HepG2 (cell line): Measurements from ENCODE around the gene TAF1D. TPM values are rescaled to one million over a fixed set of nuclear protein-coding genes. Genes with fewer than 3 reads are reported as not detected.

ENCODE experiments used
- ATF7 ChIP-seq, 2 experiments: fragments of 450-650 bp in 1 of 2; sonication (generic) in 1 of 2; formaldehyde crosslinking in 1 of 2; IDR thresholded peaks; 2 replicates each; pipeline versions ENCODE4 v1.4.0 to v1.6.1; 2016 to 2020; ENCODE audit warnings: antibody characterized with exemption in 1 of 2, mild to moderate bottlenecking in 1 of 2, missing genetic modification reagents in 1 of 2
- BCL6 ChIP-seq: IDR thresholded peaks from 2 replicates; pipeline ENCODE4 v1.6.1; 2016; ENCODE audit warnings: missing genetic modification reagents, missing compliant biosample characterization
- GATAD2A ChIP-seq: IDR thresholded peaks from 2 replicates; pipeline ENCODE4 v1.6.1; 2016
- GZF1 ChIP-seq: sonication (generic); formaldehyde crosslinking; IDR thresholded peaks from 2 replicates; pipeline ENCODE4 v1.5.1; 2020; ENCODE audit warnings: mild to moderate bottlenecking, missing genetic modification reagents
- PCBP1 ChIP-seq: fragments of 200-400 bp; formaldehyde crosslinking; IDR thresholded peaks from 2 replicates; pipeline ENCODE4 v1.6.1; 2017; ENCODE audit warnings: mild to moderate bottlenecking, low read depth, low read length, borderline replicate concordance
- RARA ChIP-seq: IDR thresholded peaks from 2 replicates; pipeline ENCODE4 v1.6.1; 2016; ENCODE audit warnings: missing genetic modification reagents, missing compliant biosample characterization
- RARG ChIP-seq: sonication (generic); formaldehyde crosslinking; IDR thresholded peaks from 2 replicates; pipeline ENCODE4 v1.4.0; 2020; ENCODE audit warnings: low read depth, mild to moderate bottlenecking, missing genetic modification reagents
- RFX3 ChIP-seq: IDR thresholded peaks from 2 replicates; pipeline ENCODE4 v1.6.1; 2016; ENCODE audit warnings: missing biosample characterization, missing genetic modification reagents
- SATB2 ChIP-seq: sonication (generic); formaldehyde crosslinking; IDR thresholded peaks from 2 replicates; pipeline ENCODE4 v1.5.0; 2020; ENCODE audit warnings: missing genetic modification reagents
- SKI ChIP-seq: fragments of 450-650 bp; IDR thresholded peaks from one replicate; pipeline ENCODE4 v1.6.1; 2018; ENCODE audit warnings: mild to moderate bottlenecking; ENCODE audit not compliant: partially characterized antibody
- SRSF1 ChIP-seq: fragments of 200-400 bp; formaldehyde crosslinking; optimal IDR thresholded peaks from 2 replicates; pipeline ENCODE3; 2017; ENCODE audit warnings: mild to moderate bottlenecking, low read depth, low read length, moderate library complexity
- STAT5B ChIP-seq: sonication (generic); formaldehyde crosslinking; IDR thresholded peaks from 2 replicates; pipeline ENCODE4 v1.4.0; 2020; ENCODE audit warnings: missing genetic modification reagents
- TARDBP ChIP-seq: sonication (generic); formaldehyde crosslinking; IDR thresholded peaks from 2 replicates; pipeline ENCODE4 v1.8.0; 2022; ENCODE audit warnings: mild to moderate bottlenecking, missing genetic modification reagents
- ZFP36 ChIP-seq: fragments of 150-350 bp; IDR thresholded peaks from 2 replicates; pipeline ENCODE4 v1.6.1; 2018; ENCODE audit warnings: borderline replicate concordance, low read length, low read depth; ENCODE audit not compliant: partially characterized antibody
- ZNF253 ChIP-seq: sonication (generic); formaldehyde crosslinking; IDR thresholded peaks from 2 replicates; pipeline ENCODE4 v1.8.0; 2022; ENCODE audit warnings: mild to moderate bottlenecking, missing genetic modification reagents, borderline replicate concordance
- ZNF282 ChIP-seq: fragments of 450-650 bp; IDR thresholded peaks from 2 replicates; pipeline ENCODE4 v1.6.1; 2018; ENCODE audit not compliant: partially characterized antibody
- ZNF558 ChIP-seq: sonication (generic); formaldehyde crosslinking; IDR thresholded peaks from 2 replicates; pipeline ENCODE4 v1.9.0; 2022; ENCODE audit warnings: mild to moderate bottlenecking, missing genetic modification reagents, borderline replicate concordance
- ZNF589 ChIP-seq: sonication (generic); formaldehyde crosslinking; conservative IDR thresholded peaks from 2 replicates; pipeline ENCODE4 v1.8.0; 2022; ENCODE audit warnings: mild to moderate bottlenecking, moderate library complexity, missing genetic modification reagents
- ZNF598 ChIP-seq: sonication (generic); formaldehyde crosslinking; IDR thresholded peaks from 2 replicates; pipeline ENCODE4 v1.5.1; 2020; ENCODE audit warnings: mild to moderate bottlenecking, missing genetic modification reagents, borderline replicate concordance
- ZNF614 ChIP-seq: IDR thresholded peaks from 2 replicates; pipeline ENCODE4 v1.6.1; 2018; ENCODE audit warnings: missing biosample characterization, missing genetic modification reagents, inconsistent platforms, borderline replicate concordance
- ZNF746 ChIP-seq: sonication (generic); formaldehyde crosslinking; IDR thresholded peaks from 2 replicates; pipeline ENCODE4 v1.8.0; 2022; ENCODE audit warnings: mild to moderate bottlenecking, missing genetic modification reagents
- ZNF891 ChIP-seq: sonication (generic); formaldehyde crosslinking; IDR thresholded peaks from 2 replicates; pipeline ENCODE4 v1.5.0; 2020; ENCODE audit warnings: mild to moderate bottlenecking, missing genetic modification reagents
- polyA plus RNA-seq, 8 experiments: library from polyadenylated mRNA; depleted of rRNA in 3 of 8; stranded (reverse) in 7 of 8; unstranded in 1 of 8; fragments of >200 nt; fragmentation: Illumina TruSeq in 4 of 8; extraction: Trizol in 4 of 8; gene quantifications; 2 replicates each; pipeline versions ENCODE4 v1.2.1 to v1.2.3, GENCODE V29; 2011 to 2016; ENCODE audit warnings: low read depth in 4 of 8, missing spikeins in 1 of 8, mixed read lengths in 1 of 8; ENCODE audit not compliant: insufficient read depth in 1 of 8
- total RNA-seq, 5 experiments: library from RNA; depleted of rRNA; stranded (reverse); fragments of >200 nt; fragmentation: Illumina TruSeq; extraction: Trizol; gene quantifications; 2 replicates each; pipeline ENCODE4 v1.2.3, GENCODE V29; 2016; ENCODE audit warnings: low read depth in 1 of 5
- TF ChIP-seq, protein P1 (sequence below): IDR thresholded peaks from 2 replicates; pipeline ENCODE4 v1.6.1; 2012; ENCODE audit warnings: low read depth, low read length, improper control_type of control experiment
- TF ChIP-seq, protein P2 (sequence below): IDR thresholded peaks from 2 replicates; pipeline ENCODE4 v1.6.1; 2016; ENCODE audit warnings: mild to moderate bottlenecking
- TF ChIP-seq, protein P3 (sequence below): sonication (generic); formaldehyde crosslinking; IDR thresholded peaks from 2 replicates; pipeline ENCODE4 v1.4.0; 2020; ENCODE audit warnings: mild to moderate bottlenecking, missing genetic modification reagents

The TAF1D gene
- total and polyA plus RNA-seq, 2 of the 13 experiments (the other 11 are each of a cell fraction or from before 2014, with no cell fraction given), result 132 to 207 TPM

DNA sequence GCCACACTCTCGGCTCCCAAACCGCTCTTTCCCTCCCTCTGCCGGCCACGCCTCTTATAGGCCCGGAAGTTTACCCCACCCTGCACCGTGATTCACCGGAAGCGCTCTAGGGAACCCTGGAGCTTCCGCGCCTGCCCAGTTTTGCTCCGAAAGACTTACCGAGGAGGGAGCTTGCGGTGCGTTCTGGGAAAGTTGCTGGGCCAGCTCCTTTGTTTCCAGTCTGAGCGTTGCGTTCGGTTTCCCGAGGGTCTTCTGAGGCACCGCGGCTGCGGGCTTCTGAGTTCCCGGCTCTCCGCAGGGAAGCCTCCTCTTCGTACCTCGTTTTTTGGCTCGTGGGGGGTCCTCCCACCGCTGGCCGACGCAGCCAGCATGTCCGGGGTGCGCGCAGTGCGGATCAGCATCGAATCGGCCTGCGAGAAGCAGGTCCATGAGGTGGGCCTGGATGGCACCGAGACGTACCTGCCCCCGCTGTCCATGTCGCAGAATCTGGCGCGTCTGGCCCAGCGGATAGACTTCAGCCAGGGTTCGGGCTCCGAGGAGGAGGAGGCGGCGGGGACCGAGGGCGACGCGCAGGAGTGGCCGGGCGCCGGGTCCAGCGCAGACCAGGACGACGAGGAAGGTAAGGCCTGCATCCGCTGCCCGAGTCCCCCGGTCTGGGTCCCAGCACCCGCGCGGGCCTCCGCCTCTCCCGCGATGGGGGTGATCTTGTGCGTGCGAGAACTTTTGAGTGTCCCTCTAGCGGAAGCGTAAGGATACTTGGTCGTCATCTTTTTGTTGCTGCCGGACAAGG is 43.0 kb upstream of the TAF1D start, which contains the start of gene MED17 (continued):
- peak; percentile 66; the same call in 1 of the 2 replicates for TF ChIP-seq ZNF614
- TF ChIP-seq ZNF253 (CRISPR knock-in tag), result no peak
- TF ChIP-seq TARDBP (CRISPR knock-in tag), result peak; percentile 58; the same call in 1 of the 2 replicates
- no peak for TF ChIP-seq SATB2
- TF ChIP-seq PCBP1, result no peak
- TF ChIP-seq SRSF1, result peak; percentile 47
- TF ChIP-seq STAT5B (CRISPR knock-in tag), result no peak
- peak; percentile 20; the same call in 1 of the 2 replicates for TF ChIP-seq ZNF746 (CRISPR knock-in tag)
- no peak for TF ChIP-seq ATF7 (IDR thresholded peaks at IDR 0.05)
- TF ChIP-seq ATF7 (CRISPR knock-in tag; IDR thresholded peaks at IDR 0.05), result no peak
- peak; percentile 67; the same call in 1 of the 2 replicates for TF ChIP-seq ZNF558
- TF ChIP-seq SKI, result no peak
- TF ChIP-seq RARA, result peak; percentile 14; the same call in 1 of the 2 replicates
- TF ChIP-seq, protein P1, sequence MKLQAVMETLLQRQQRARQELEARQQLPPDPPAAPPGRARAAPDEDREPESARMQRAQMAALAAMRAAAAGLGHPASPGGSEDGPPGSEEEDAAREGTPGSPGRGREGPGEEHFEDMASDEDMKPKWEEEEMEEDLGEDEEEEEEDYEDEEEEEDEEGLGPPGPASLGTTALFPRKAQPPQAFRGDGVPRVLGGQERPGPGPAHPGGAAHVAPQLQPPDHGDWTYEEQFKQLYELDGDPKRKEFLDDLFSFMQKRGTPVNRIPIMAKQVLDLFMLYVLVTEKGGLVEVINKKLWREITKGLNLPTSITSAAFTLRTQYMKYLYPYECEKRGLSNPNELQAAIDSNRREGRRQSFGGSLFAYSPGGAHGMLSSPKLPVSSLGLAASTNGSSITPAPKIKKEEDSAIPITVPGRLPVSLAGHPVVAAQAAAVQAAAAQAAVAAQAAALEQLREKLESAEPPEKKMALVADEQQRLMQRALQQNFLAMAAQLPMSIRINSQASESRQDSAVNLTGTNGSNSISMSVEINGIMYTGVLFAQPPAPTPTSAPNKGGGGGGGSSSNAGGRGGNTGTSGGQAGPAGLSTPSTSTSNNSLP, result no peak
- TF ChIP-seq GATAD2A (CRISPR knock-in tag), result peak; percentile 42; the same call in 1 of the 2 replicates
- TF ChIP-seq ZNF598, result peak; percentile 73; the same call in 1 of the 2 replicates
- no peak for TF ChIP-seq ZNF282
- peak; percentile 72 for TF ChIP-seq BCL6 (CRISPR knock-in tag)
- no peak for TF ChIP-seq ZFP36
- TF ChIP-seq, protein P2, sequence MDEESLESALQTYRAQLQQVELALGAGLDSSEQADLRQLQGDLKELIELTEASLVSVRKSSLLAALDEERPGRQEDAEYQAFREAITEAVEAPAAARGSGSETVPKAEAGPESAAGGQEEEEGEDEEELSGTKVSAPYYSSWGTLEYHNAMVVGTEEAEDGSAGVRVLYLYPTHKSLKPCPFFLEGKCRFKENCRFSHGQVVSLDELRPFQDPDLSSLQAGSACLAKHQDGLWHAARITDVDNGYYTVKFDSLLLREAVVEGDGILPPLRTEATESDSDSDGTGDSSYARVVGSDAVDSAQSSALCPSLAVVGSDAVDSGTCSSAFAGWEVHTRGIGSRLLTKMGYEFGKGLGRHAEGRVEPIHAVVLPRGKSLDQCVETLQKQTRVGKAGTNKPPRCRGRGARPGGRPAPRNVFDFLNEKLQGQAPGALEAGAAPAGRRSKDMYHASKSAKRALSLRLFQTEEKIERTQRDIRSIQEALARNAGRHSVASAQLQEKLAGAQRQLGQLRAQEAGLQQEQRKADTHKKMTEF (CRISPR knock-in tag), result peak; percentile 56; the same call in 1 of the 2 replicates
- 0 out of 2 replicates have a peak, but pooled peaks have one; percentile 30 for TF ChIP-seq GZF1 (CRISPR knock-in tag)
- peak; percentile 65 for TF ChIP-seq RARG (CRISPR knock-in tag)
- TF ChIP-seq ZNF891 (CRISPR knock-in tag), result peak; percentile 89
- TF ChIP-seq ZNF589 (CRISPR knock-in tag), result no peak
- TF ChIP-seq, protein P3, sequence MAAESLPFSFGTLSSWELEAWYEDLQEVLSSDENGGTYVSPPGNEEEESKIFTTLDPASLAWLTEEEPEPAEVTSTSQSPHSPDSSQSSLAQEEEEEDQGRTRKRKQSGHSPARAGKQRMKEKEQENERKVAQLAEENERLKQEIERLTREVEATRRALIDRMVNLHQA, result no peak
- TF ChIP-seq RFX3 (CRISPR knock-in tag), result no peak
